Transverse colon (tissue), 4 donors: ENCODE results near the gene NEUROG3. TPM values are rescaled to one million over a fixed set of nuclear protein-coding genes. Genes with fewer than 3 reads are reported as not detected.

Source experiments
- DNase-seq: peaks from one replicate; pipeline ENCODE4 v3.0.0-alpha.2; 2019
- H3K27ac ChIP-seq, 4 donors: fragments of 200-600 bp; sonication (generic); 2 replicates each; pipeline ENCODE4 v1.5.1; 2016 to 2018; ENCODE audit warnings: inconsistent platforms in 4 of 4
- H3K27me3 ChIP-seq: fragments of 200-600 bp; sonication (generic); 2 replicates; pipeline ENCODE4 v1.5.1; 2017; ENCODE audit warnings: inconsistent platforms
- H3K36me3 ChIP-seq, 4 donors: fragments of 200-600 bp; sonication (generic); 2 replicates each; pipeline ENCODE4 v1.5.1; 2017 to 2019; ENCODE audit warnings: inconsistent platforms in 4 of 4
- H3K4me1 ChIP-seq, 4 donors: fragments of 200-600 bp; sonication (generic); 2 replicates each; pipeline ENCODE4 v1.5.1; 2017 to 2020; ENCODE audit warnings: inconsistent platforms in 4 of 4
- H3K4me3 ChIP-seq, 4 donors: fragments of 200-600 bp; sonication (generic); 1 replicate in 1 of 4; 2 replicates in 3 of 4; pipeline versions ENCODE4 v1.5.1 to v1.6.1; 2017 to 2019; ENCODE audit warnings: inconsistent platforms in 4 of 4
- H3K9me3 ChIP-seq, 2 donors: fragments of 200-600 bp; sonication (generic); 2 replicates each; pipeline ENCODE4 v1.5.1; 2017 to 2019; ENCODE audit warnings: inconsistent platforms in 2 of 2
- EP300 ChIP-seq: sonication (generic); formaldehyde crosslinking; IDR thresholded peaks from one replicate; pipeline ENCODE4 v1.6.1; 2017; ENCODE audit warnings: antibody characterized with exemption, low read depth
- POLR2A ChIP-seq: fragments of 450-650 bp; IDR thresholded peaks from one replicate; pipeline ENCODE4 v1.6.1; 2016; ENCODE audit warnings: antibody characterized with exemption, mild to moderate bottlenecking, moderate library complexity
- POLR2AphosphoS5 ChIP-seq, 3 donors: sonication (generic); formaldehyde crosslinking; IDR thresholded peaks; one replicate each; pipeline ENCODE4 v1.6.1; 2016; ENCODE audit warnings: antibody characterized with exemption in 3 of 3
- WGBS, 2 donors: methylation state at CpG; one replicate each; pipeline ENCODE4 v1.1.5; 2018; ENCODE audit warnings: low coverage in 1 of 2; 5-methylcytosine and 5-hydroxymethylcytosine counted together
- in situ Hi-C, 4 donors: fragments of 200-750 bp; cut with MboI; loops; one replicate each; pipeline versions ENCODE4 v1.15.0 to v1.15.1; 2017; ENCODE audit warnings: low sequenced_read_pairs in 3 of 4, low pct_ligation_motif_present in 1 of 4, low pct_unique_long_range_greater_than_20kb in 1 of 4
- intact Hi-C: fragments of 100-400 bp; cut with DNase I; formaldehyde crosslinking; loops from one replicate; pipeline ENCODE4 v1.15.1; 2023; ENCODE audit warnings: low total_unique reads
- total RNA-seq, 4 donors: library from RNA; depleted of rRNA; stranded (reverse); fragments of >200 nt; gene quantifications; one replicate each; pipeline ENCODE4 v1.1.0, GENCODE V29; 2016
- TF ChIP-seq, protein P1 (sequence below), 5 experiments: fragments of 200-600 bp in 3 of 5; fragments of 450-650 bp in 2 of 5; sonication (generic) in 3 of 5; IDR thresholded peaks; 1 replicate in 2 of 5; 2 replicates in 3 of 5; pipeline ENCODE4 v1.5.1; 2016 to 2017; ENCODE audit warnings: antibody characterized with exemption in 5 of 5, inconsistent platforms in 3 of 5, mild to moderate bottlenecking in 2 of 5, moderate library complexity in 1 of 5

NEUROG3 gene
- total RNA-seq, 4 donors from 2014 or later, result 0.41 to 8.2 (median 0.64) TPM; not detected in 1

DNA sequence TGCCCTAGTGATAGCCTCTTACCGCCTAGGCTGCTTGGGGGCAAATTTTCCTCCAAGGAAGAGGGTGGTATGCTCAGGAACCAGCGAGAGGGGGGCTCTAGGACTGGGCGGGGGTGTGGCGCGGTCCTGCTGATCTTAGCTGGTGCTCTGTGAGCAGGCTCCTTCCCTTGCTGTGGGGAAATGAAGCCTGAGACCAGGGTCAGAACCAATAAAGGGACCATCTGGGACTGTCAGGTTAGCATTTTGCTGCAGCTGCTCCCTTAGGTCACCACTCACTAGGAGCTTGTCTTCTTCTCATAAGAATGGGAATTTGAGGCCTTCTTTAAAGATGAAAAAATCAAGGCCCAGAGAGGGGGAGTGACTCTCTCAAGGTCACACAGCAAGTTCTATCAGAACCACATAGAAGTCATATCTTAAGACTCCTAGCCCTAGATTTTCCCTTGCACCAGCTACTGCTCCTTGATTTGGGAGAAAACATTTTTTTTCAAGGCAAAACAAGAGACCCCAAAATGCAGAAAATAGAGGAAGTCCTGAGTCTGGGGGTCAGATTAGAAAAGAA is 2.0 kb upstream of the NEUROG3 start:
- in situ Hi-C loops (no loop called here), intact Hi-C loops (no loop called here)
- H3K4me3 ChIP-seq, result no peak overlapping the region
- no peak for DNase-seq
- no peaks in the 10 kb centered on the region for H3K36me3 ChIP-seq
- H3K27ac ChIP-seq, result no peak overlapping the region
- H3K27me3 ChIP-seq, result peaks cover 100% of the 10 kb centered on the region
- no peaks in the 10 kb centered on the region for H3K9me3 ChIP-seq
- peaks cover 0 to 17% (median 10%) of the 10 kb centered on the region in 4 donors for H3K4me1 ChIP-seq
- TF ChIP-seq, protein P1, sequence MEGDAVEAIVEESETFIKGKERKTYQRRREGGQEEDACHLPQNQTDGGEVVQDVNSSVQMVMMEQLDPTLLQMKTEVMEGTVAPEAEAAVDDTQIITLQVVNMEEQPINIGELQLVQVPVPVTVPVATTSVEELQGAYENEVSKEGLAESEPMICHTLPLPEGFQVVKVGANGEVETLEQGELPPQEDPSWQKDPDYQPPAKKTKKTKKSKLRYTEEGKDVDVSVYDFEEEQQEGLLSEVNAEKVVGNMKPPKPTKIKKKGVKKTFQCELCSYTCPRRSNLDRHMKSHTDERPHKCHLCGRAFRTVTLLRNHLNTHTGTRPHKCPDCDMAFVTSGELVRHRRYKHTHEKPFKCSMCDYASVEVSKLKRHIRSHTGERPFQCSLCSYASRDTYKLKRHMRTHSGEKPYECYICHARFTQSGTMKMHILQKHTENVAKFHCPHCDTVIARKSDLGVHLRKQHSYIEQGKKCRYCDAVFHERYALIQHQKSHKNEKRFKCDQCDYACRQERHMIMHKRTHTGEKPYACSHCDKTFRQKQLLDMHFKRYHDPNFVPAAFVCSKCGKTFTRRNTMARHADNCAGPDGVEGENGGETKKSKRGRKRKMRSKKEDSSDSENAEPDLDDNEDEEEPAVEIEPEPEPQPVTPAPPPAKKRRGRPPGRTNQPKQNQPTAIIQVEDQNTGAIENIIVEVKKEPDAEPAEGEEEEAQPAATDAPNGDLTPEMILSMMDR (IDR thresholded peaks at IDR 0.05), result no peak
- TF ChIP-seq POLR2AphosphoS5 (IDR thresholded peaks at IDR 0.05) (no peak), POLR2A (no peak), EP300 (no peak)
- WGBS, 2 donors, result 20% methylated on average over 5 of the region's 5 CpGs; no CpG with 5 or more reads in 1 of the 2 donors

DNA sequence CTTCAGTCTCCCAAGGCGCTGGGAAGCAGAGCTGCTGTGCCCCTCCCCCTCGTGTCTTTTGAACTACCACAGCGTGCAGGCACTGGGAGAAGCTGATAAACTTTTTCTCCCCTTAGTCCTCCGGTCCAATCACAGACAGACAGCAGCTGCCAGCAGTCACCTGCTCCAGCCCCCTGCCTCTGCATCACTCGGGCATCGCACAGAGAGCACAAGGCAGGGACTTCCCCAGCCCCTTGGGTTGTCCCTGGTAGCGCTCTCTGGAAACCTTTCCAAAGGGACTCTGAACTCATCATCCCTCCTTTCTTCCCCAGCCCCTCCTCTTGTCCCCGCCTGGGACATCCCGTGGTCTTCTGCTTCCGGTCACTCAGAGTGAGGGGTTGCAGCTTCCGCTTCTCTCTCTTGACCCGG is 1.4 kb upstream of the NEUROG3 start:
- DNase-seq, result no peak
- Histone ChIP-seq H3K4me1 (peaks cover 0 to 17% (median 10%) of the 10 kb centered on the region in 4 donors), H3K4me3 (no peak overlapping the region), H3K27ac (no peak overlapping the region), H3K27me3 (peaks cover 100% of the 10 kb centered on the region), H3K36me3 (no peaks in the 10 kb centered on the region), H3K9me3 (no peaks in the 10 kb centered on the region)
- intact Hi-C loops, result no loop called here
- no peak for TF ChIP-seq POLR2A
- TF ChIP-seq, protein P1 (IDR thresholded peaks at IDR 0.05), result no peak
- in situ Hi-C loops, result no loop called here
- 4% methylated on average over 12 of the region's 12 CpGs; no CpG with 5 or more reads in 1 of the 2 donors for WGBS, 2 donors

DNA sequence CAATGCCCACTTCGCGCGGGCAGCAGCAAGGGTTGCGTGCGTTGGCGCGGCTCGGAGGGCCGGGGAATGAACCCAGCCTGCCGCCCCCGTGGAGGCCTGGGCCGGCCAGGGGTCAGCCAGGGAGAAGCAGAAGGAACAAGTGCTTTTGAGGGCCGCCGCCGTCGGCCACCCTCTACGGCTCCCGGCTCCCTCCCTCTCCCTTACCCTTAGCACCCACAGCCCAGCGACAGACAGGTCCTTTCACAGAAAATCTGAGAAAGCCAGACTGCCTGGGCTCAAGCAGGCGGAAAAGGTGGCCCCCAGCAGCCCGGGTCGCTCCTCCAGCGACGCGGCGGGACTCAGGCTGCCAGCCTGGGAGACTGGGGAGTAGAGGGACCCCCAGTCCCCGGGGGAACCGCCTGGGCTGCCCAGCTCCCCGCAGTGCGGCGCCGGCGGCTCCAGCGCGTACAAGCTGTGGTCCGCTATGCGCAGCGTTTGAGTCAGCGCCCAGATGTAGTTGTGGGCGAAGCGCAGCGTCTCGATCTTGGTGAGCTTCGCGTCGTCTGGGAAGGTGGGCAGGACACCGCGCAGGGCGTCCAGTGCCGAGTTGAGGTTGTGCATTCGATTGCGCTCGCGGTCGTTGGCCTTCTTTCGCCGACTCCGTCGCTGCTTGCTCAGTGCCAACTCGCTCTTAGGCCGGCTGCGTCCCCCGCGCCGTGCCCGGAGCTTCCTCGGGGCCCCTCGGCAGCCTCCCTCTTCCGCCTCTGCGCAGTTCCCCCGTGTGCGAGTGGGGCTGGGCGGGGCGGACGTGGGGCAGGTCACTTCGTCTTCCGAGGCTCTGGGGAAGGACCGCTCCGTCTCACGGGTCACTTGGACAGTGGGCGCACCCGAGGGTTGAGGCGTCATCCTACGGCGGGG is 815 bp downstream of the NEUROG3 start:
- 11 to 20% methylated on average over 7 to 66 of the region's 85 CpGs for WGBS, 2 donors
- DNase-seq, result no peak
- H3K27me3 ChIP-seq, result peaks cover 100% of the 10 kb centered on the region
- in situ Hi-C loops (no loop called here), intact Hi-C loops (no loop called here)
- TF ChIP-seq POLR2AphosphoS5 (IDR thresholded peaks at IDR 0.05) (no peak), EP300 (no peak), POLR2A (no peak)
- TF ChIP-seq, protein P1 (IDR thresholded peaks at IDR 0.05), result no peak
- H3K4me3 ChIP-seq, result peak overlapping the region in 2 of 4 donors; percentile 2 to 42
- no peak overlapping the region for H3K27ac ChIP-seq
- no peaks in the 10 kb centered on the region for H3K36me3 ChIP-seq
- H3K4me1 ChIP-seq, result peaks cover 0 to 17% (median 10%) of the 10 kb centered on the region in 4 donors
- no peaks in the 10 kb centered on the region for H3K9me3 ChIP-seq

DNA sequence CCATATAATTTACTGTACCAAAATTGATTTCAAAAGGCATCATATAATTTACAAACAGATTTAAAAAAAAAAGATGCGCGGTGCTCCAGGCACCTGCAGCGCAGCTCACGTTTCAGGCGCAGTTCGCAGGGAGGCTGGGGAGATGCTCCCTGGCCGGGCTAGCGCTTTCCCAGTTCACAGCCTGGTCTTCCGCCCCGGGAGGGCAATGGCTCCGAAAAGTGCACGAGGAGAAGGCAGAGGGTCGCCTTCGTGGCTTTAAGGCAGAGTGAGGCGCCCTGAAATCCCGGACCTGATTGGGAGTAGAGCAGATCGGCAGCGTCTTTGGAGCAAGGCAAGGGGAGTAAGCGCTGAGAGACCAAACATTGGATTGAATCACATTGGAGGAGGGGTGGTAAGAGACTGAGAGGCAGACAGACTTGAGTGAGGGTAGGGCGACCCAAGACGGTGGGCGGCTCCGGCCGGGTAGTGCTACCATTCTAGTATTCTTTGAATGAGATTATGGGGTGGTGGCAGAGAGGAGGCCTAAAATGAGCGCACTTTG is 1.5 kb downstream of the NEUROG3 start:
- H3K4me3 ChIP-seq, result no peak overlapping the region
- no peaks in the 10 kb centered on the region for H3K9me3 ChIP-seq
- no peak for TF ChIP-seq POLR2A
- TF ChIP-seq, protein P1 (IDR thresholded peaks at IDR 0.05), result no peak
- TF ChIP-seq POLR2AphosphoS5 (IDR thresholded peaks at IDR 0.05), result no peak
- intact Hi-C loops (no loop called here), in situ Hi-C loops (no loop called here)
- no peaks in the 10 kb centered on the region for H3K36me3 ChIP-seq
- H3K27ac ChIP-seq, result no peak overlapping the region
- peaks cover 100% of the 10 kb centered on the region for H3K27me3 ChIP-seq
- WGBS, 2 donors, result 17% methylated on average over 25 of the region's 25 CpGs; no CpG with 5 or more reads in 1 of the 2 donors
- no peak for DNase-seq
- H3K4me1 ChIP-seq, result peaks cover 0 to 17% (median 10%) of the 10 kb centered on the region in 4 donors
